Loucy (cell line): Measurements from ENCODE around the gene OIT3.

Experiments used
- H2AFZ ChIP-seq: fragments of 200-600 bp; sonication (generic); 2 replicates; pipeline ENCODE4 v1.6.0; 2016; ENCODE audit warnings: antibody characterized with exemption, mild to moderate bottlenecking, low read length, moderate library complexity
- H3F3A ChIP-seq: fragments of 200-600 bp; 2 replicates; pipeline ENCODE4 v1.6.0; 2016; ENCODE audit warnings: antibody characterized with exemption, low read depth, mild to moderate bottlenecking
- H3K27me3 ChIP-seq: fragments of 200-600 bp; sonication (generic); 2 replicates; pipeline ENCODE4 v1.6.1; 2014; ENCODE audit warnings: low read length, mild to moderate bottlenecking; ENCODE audit not compliant: insufficient read depth, poor library complexity, severe bottlenecking
- H3K36me3 ChIP-seq: fragments of 200-600 bp; sonication (generic); 2 replicates; pipeline ENCODE4 v1.6.1; 2016; ENCODE audit warnings: low read length; ENCODE audit not compliant: insufficient read depth
- H3K4me1 ChIP-seq: fragments of 200-600 bp; sonication (generic); 2 replicates; pipeline ENCODE4 v1.5.1; 2014; ENCODE audit warnings: low read length, mild to moderate bottlenecking; ENCODE audit not compliant: insufficient read depth, poor library complexity, severe bottlenecking
- H3K4me2 ChIP-seq: fragments of 200-600 bp; sonication (generic); 2 replicates; pipeline ENCODE4 v1.6.0; 2014; ENCODE audit warnings: antibody characterized with exemption, low read length, low read depth, mild to moderate bottlenecking; ENCODE audit not compliant: poor library complexity, severe bottlenecking
- H3K4me3 ChIP-seq: fragments of 200-600 bp; sonication (generic); 2 replicates; pipeline ENCODE4 v1.5.1; 2014; ENCODE audit warnings: low read length, mild to moderate bottlenecking, mixed read lengths; ENCODE audit not compliant: poor library complexity, severe bottlenecking
- H3K79me2 ChIP-seq: fragments of 200-600 bp; sonication (generic); 2 replicates; pipeline ENCODE4 v1.6.1; 2014; ENCODE audit warnings: low read length; ENCODE audit not compliant: insufficient read depth
- H3K9ac ChIP-seq: fragments of 200-600 bp; sonication (generic); 2 replicates; pipeline ENCODE4 v1.6.0; 2014; ENCODE audit warnings: mild to moderate bottlenecking, low read depth, low read length, moderate library complexity; ENCODE audit not compliant: poor library complexity, severe bottlenecking
- H3K9me2 ChIP-seq: fragments of 200-600 bp; sonication (generic); replicated peaks from 2 replicates; pipeline ENCODE4 v1.6.1; 2016; ENCODE audit warnings: low read depth, low read length, mixed read lengths
- H3K9me3 ChIP-seq: fragments of 200-600 bp; sonication (generic); 2 replicates; pipeline ENCODE4 v1.6.1; 2014; ENCODE audit warnings: mild to moderate bottlenecking, antibody characterized with exemption, low read length, low read depth; ENCODE audit not compliant: insufficient read depth
- H4K20me1 ChIP-seq: fragments of 200-600 bp; sonication (generic); 2 replicates; pipeline ENCODE4 v1.6.0; 2014; ENCODE audit warnings: antibody characterized with exemption, low read length, mild to moderate bottlenecking; ENCODE audit not compliant: insufficient read depth, poor library complexity, severe bottlenecking
- CTCF ChIP-seq: fragments of 200-600 bp; sonication (generic); conservative IDR thresholded peaks from 2 replicates; pipeline ENCODE4 v1.5.1; 2014; ENCODE audit warnings: mild to moderate bottlenecking, antibody characterized with exemption, low read length
- EZH2phosphoT487 ChIP-seq: fragments of 200-600 bp; IDR thresholded peaks from 2 replicates; pipeline ENCODE4 v1.6.1; 2018; ENCODE audit warnings: antibody characterized with exemption, mild to moderate bottlenecking, moderate library complexity, borderline replicate concordance

OIT3 gene

DNA sequence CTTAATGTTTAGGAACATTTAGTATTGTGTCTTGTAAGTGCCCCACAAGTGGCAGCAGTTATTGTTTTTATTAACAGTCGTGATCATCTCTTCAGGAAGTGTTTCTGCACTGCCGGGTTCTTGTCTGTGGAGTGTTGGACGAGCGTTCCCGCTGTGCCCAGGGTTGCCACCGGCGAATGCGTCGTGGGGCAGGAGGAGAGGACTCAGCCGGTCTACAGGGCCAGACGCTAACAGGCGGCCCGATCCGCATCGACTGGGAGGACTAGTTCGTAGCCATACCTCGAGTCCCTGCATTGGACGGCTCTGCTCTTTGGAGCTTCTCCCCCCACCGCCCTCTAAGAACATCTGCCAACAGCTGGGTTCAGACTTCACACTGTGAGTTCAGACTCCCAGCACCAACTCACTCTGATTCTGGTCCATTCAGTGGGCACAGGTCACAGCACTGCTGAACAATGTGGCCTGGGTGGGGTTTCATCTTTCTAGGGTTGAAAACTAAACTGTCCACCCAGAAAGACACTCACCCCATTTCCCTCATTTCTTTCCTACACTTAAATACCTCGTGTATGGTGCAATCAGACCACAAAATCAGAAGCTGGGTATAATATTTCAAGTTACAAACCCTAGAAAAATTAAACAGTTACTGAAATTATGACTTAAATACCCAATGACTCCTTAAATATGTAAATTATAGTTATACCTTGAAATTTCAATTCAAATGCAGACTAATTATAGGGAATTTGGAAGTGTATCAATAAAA is 38.9 kb downstream of the OIT3 start:
- no peak overlapping the region for H3K4me2 ChIP-seq
- no peak for TF ChIP-seq CTCF
- TF ChIP-seq EZH2phosphoT487 = no peak
- no peaks in the 10 kb centered on the region for H3K79me2 ChIP-seq
- H4K20me1 ChIP-seq = no peaks in the 10 kb centered on the region
- no peaks in the 10 kb centered on the region for H3F3A ChIP-seq
- H3K4me1 ChIP-seq = no peaks in the 10 kb centered on the region
- no peak overlapping the region for H3K4me3 ChIP-seq
- H3K9me3 ChIP-seq = no peaks in the 10 kb centered on the region
- no peaks in the 10 kb centered on the region for H3K9me2 ChIP-seq
- H3K27me3 ChIP-seq = no peaks in the 10 kb centered on the region
- H3K36me3 ChIP-seq = no peaks in the 10 kb centered on the region
- no peak overlapping the region for H3K9ac ChIP-seq
- H2AFZ ChIP-seq = peak overlapping the region; percentile 68; the same call in 1 of the 2 replicates

DNA sequence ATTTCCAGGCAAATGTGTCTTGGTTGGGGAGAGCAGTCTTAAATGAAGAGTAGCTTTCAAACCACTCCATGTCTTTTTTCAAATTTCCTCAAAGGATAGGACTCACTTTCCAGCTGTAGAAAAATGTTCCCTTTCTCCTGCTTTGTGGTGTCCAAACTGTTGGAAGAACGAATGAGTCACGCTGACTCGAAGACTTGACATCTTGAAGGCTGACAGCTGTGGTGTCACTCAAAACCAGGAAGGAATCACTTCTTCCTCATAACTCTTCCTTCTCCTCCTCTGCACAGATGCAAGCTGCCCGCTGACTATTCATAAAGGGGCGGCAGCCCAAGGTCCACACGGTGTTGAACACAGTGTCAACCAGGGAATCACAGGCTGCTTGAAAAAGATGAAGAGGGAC is 41.8 kb downstream of the OIT3 start:
- Histone ChIP-seq H2AFZ (no peak overlapping the region), H3K9me3 (no peaks in the 10 kb centered on the region), H3K79me2 (no peaks in the 10 kb centered on the region), H3K9me2 (no peaks in the 10 kb centered on the region), H3K4me1 (no peaks in the 10 kb centered on the region), H3K36me3 (no peaks in the 10 kb centered on the region), H3K9ac (no peak overlapping the region), H3K27me3 (no peaks in the 10 kb centered on the region), H3K4me2 (no peak overlapping the region), H3K4me3 (no peak overlapping the region), H4K20me1 (no peaks in the 10 kb centered on the region), H3F3A (no peaks in the 10 kb centered on the region)
- TF ChIP-seq EZH2phosphoT487 (no peak), CTCF (no peak)

DNA sequence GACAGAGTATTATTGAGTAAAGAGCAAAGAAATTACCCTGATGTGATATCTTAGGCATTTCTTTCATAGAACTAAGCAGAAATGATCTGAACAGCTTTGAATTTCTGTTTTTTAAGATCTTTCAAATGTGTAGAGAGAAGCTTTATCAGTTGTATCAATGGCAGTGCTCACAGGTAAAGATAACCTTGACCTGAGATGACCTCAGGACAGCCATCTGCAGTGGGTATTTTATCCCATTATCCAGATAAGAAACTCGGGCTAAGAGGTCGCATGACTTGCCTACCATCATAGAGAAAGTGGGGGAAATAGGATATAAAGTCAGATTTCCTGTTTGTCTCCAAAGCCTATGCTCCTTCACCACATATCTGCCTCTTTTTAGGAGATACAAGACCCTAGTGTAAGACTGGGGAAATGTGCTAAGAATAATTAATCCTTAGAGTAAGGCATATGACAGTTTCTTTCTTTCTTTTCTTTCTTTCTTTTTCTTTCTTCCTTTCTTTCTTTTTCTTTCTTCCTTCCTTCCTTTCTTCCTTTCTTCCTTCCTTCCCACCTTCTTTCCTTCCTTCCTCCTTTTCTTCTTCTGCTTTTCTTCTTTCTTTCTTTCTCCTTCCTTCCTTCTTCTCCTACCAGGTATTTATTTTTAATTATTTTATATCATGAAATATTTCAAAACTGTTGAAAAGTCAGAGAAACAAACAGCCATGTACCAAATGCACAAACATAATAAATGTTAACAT is 50.1 kb downstream of the OIT3 start:
- no peaks in the 10 kb centered on the region for H3K9me3 ChIP-seq
- no peak overlapping the region for H3K4me3 ChIP-seq
- no peaks in the 10 kb centered on the region for H4K20me1 ChIP-seq
- H3K79me2 ChIP-seq = no peaks in the 10 kb centered on the region
- no peak overlapping the region for H3K9ac ChIP-seq
- H3K4me2 ChIP-seq = no peak overlapping the region
- TF ChIP-seq EZH2phosphoT487 (no peak), CTCF (no peak)
- no peaks in the 10 kb centered on the region for H3K27me3 ChIP-seq
- H3K9me2 ChIP-seq = no peaks in the 10 kb centered on the region
- no peak overlapping the region for H2AFZ ChIP-seq
- peaks cover 5% of the 10 kb centered on the region for H3K4me1 ChIP-seq
- H3K36me3 ChIP-seq = no peaks in the 10 kb centered on the region
- H3F3A ChIP-seq = no peaks in the 10 kb centered on the region
